Upper lobe of left lung (tissue), 4 donors: ENCODE measurements around the gene MTSS2.

ENCODE experiments used
- CTCF ChIP-seq, 6 experiments: fragments of 450-650 bp in 4 of 6; fragments of 200-600 bp in 2 of 6; sonication (generic) in 2 of 6; IDR thresholded peaks; one replicate each; pipeline ENCODE4 v1.5.1; 2016 to 2019; ENCODE audit warnings: antibody characterized with exemption in 6 of 6
- POLR2A ChIP-seq, 4 donors: fragments of 450-650 bp; IDR thresholded peaks; one replicate each; pipeline ENCODE4 v1.5.1; 2016 to 2017; ENCODE audit warnings: antibody characterized with exemption in 4 of 4, mild to moderate bottlenecking in 2 of 4

- TF ChIP-seq CTCF (IDR thresholded peaks at IDR 0.05) (no peak), POLR2A (IDR thresholded peaks at IDR 0.05) (no peak)
Observed at GRCh38 chr16:70658921-70659320, 26.9 kb downstream of the MTSS2 start.
